ENCODE data around the gene MAP4K4. TPM values are rescaled to one million over a fixed set of nuclear protein-coding genes. Genes with fewer than 3 reads are reported as not detected.

MAP4K4 gene
- total RNA-seq, 1 experiment from 2014 or later, result 132 TPM

DNA sequence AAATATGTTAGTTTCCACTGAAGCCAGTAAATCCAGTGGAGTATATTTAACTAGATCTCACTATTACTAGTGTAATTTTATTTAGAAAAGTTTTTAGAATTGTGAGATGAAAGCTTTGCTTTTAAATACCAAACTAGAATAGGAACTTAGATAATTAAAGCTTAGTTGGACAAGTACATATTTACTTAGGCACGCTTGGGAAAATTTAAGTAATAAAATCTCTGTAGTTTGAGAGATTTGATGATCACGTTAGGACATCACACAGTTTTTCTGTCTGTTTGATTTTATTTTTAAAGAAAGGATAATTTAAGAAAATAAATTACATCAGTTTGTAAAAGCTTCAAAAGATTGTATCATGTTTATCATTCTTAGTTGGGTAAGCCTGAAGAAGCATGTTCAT lies 153.5 kb downstream of the MAP4K4 start:
- Histone ChIP-seq H2BK120ac (ENCODE audit: low read depth, low read length, poor library complexity, severe bottlenecking) (no peak overlapping the region), H3K9me3 (ENCODE audit: control insufficient read depth, low read depth, low read length) (no peaks in the 10 kb centered on the region), H3K79me2 (ENCODE audit: insufficient read depth, low read length) (no peaks in the 10 kb centered on the region), H3K56ac (ENCODE audit: insufficient read length, low read depth, low read length) (no peak overlapping the region), H3T11ph (ENCODE audit: low read length) (no peak overlapping the region), H3K23ac (ENCODE audit: insufficient read length, low read depth, low read length) (no peak overlapping the region), H4K5ac (ENCODE audit: insufficient read length, low read depth, low read length) (no peak overlapping the region), H3K27me3 (ENCODE audit: insufficient read depth, low read length) (no peaks in the 10 kb centered on the region), H3K27ac (ENCODE audit: insufficient read length, low read depth, low read length) (no peak overlapping the region), H3K23me2 (ENCODE audit: insufficient read length, low read depth, low read length, poor library complexity, severe bottlenecking) (no peaks in the 10 kb centered on the region), H3K14ac (ENCODE audit: insufficient read depth, low read length) (no peak overlapping the region), H4K20me1 (ENCODE audit: control insufficient read depth, insufficient read depth, insufficient read length) (no peaks in the 10 kb centered on the region), H3K4me1 (ENCODE audit: insufficient read depth, low read length) (no peaks in the 10 kb centered on the region), H3K79me1 (ENCODE audit: insufficient read depth, low read depth, low read length, poor library complexity, severe bottlenecking) (peaks cover 2% of the 10 kb centered on the region), H4K8ac (replicated peaks; ENCODE audit: insufficient read length, low read depth, low read length) (no peak overlapping the region), H2AK5ac (ENCODE audit: insufficient read length, low read length) (no peak overlapping the region), H2BK20ac (ENCODE audit: low read depth, low read length, poor library complexity, severe bottlenecking) (no peak overlapping the region), H3K4ac (ENCODE audit: low read depth, low read length) (no peak overlapping the region), H4K91ac (ENCODE audit: insufficient read length, low read depth, low read length) (no peak overlapping the region), H3K18ac (ENCODE audit: insufficient read length, low read depth, low read length) (no peak overlapping the region), H2BK5ac (ENCODE audit: insufficient read length, low read length) (no peak overlapping the region), H2BK12ac (ENCODE audit: insufficient read length, low read depth, low read length) (no peak overlapping the region), H3K4me2 (ENCODE audit: insufficient read depth, insufficient read length, low read length) (no peak overlapping the region), H2AFZ (ENCODE audit: low read length) (no peak overlapping the region), H3K9ac (ENCODE audit: extremely low read depth, insufficient read length, low read length) (no peak overlapping the region), H2BK15ac (ENCODE audit: low read depth, low read length) (no peak overlapping the region)
- no peak for DNase-seq
- H3K27me3 Mint-ChIP-seq (ENCODE audit: low read depth), result no peaks in the 10 kb centered on the region
- H3K9me3 Mint-ChIP-seq, result no peaks in the 10 kb centered on the region; a peak in 1 of 5 replicates
- H3K4me1 Mint-ChIP-seq, result no peaks in the 10 kb centered on the region
- WGBS (ENCODE audit: extremely low coverage, insufficient read length, low lambda C conversion rate), result no CpG with 5 or more reads among the region's 2 CpGs
- peaks cover 10 to 53% (median 40%) of the 10 kb centered on the region in 3 experiments; a peak in 6 of 7 replicates for H3K36me3 Mint-ChIP-seq (ENCODE audit: insufficient read depth in 1 of 3, low read depth in 3 of 3)
- H3K27ac Mint-ChIP-seq, result no peak overlapping the region
- H3K4me3 Mint-ChIP-seq, result no peak overlapping the region
- TF ChIP-seq, protein P1, sequence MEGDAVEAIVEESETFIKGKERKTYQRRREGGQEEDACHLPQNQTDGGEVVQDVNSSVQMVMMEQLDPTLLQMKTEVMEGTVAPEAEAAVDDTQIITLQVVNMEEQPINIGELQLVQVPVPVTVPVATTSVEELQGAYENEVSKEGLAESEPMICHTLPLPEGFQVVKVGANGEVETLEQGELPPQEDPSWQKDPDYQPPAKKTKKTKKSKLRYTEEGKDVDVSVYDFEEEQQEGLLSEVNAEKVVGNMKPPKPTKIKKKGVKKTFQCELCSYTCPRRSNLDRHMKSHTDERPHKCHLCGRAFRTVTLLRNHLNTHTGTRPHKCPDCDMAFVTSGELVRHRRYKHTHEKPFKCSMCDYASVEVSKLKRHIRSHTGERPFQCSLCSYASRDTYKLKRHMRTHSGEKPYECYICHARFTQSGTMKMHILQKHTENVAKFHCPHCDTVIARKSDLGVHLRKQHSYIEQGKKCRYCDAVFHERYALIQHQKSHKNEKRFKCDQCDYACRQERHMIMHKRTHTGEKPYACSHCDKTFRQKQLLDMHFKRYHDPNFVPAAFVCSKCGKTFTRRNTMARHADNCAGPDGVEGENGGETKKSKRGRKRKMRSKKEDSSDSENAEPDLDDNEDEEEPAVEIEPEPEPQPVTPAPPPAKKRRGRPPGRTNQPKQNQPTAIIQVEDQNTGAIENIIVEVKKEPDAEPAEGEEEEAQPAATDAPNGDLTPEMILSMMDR (conservative IDR thresholded peaks at IDR 0.05), result no peak

Measured in H9 (cell line).